ENCODE data around the gene HASPIN. TPM values are rescaled to one million over a fixed set of nuclear protein-coding genes. Genes with fewer than 3 reads are reported as not detected.

Gene HASPIN
- total RNA-seq, result 0.43 and 2.2 TPM in 2 replicates

DNA sequence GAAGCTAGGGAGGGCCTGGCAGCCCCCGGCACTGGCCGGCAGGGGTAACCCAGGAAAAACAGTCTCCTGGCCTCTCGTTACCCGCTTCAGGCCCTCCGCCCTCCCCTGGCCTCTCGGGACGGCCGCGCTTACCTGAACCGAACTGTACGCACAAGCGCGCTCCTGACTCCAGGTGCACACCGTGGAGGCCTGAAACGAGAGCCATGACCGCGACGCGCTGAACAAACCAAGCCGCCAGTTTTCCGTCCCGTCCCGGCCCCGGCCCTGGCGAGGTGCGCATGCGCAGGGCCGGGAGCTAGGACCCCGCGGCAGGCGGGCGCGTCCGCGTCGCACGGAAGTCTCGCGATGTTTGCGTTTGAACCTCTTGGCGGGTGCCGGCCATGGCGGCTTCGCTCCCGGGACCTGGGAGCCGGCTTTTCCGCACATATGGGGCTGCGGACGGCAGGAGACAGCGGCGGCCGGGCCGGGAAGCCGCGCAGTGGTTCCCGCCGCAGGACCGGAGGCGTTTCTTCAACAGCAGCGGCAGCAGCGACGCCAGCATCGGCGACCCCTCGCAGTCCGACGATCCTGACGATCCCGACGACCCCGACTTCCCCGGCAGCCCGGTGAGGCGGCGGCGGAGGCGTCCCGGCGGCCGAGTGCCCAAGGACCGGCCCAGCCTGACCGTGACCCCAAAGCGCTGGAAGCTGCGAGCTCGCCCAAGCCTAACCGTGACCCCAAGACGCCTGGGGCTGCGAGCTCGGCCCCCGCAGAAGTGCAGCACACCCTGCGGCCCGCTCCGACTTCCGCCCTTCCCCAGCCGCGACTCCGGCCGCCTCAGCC, at the start of gene HASPIN:
HASPIN (plus strand) TSS at position 348 of the 822 bp plus-strand sequence; CDS start at position 381, 33 bp downstream.

DNA sequence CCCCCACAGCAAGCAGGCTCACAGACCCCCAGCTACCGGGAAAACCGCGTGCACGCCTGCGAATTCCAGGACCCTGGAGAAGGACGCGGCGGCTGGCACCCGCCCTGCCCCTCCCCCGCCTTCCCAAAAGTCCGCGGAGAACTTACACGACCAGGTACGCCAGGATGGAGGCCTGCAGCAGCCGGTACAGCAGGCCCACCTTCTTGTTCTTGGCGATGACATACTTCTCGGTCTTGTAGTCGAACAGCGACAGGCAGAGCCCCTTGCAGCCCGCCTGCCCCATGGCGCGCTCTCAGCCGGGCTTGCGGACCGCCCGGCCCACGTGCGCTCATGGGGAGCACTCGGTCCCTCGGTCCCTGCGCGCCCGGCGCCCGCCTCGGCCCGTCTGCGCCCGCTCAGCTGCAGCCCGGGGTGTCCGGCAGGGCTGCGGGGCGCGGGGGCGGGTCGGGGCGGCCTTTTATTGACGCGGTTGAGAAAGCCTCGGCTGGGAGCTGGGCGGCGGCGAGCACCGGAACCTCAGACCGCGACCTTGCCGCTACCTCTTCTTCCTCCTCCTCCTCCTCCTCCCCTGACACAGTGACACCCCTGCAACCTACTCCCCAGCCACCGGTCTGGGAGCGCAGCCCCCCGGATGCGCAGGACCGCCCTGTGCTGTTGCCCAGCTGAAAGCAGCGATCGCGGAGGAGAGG, 27.8 kb upstream of the HASPIN start, which contains the start of gene P2RX5:
P2RX5 (minus strand) TSS at position 433 of the 689 bp plus-strand sequence; CDS start at position 283, 150 bp downstream.

Other genes with a start within 250 kb of the HASPIN start
- not detected in 2 replicates for gene ASPA, start 247.9 kb upstream of the HASPIN start, total RNA-seq
- 0.21 and 9.9 TPM in 2 replicates for gene TRPV3, start 166.1 kb upstream of the HASPIN start, total RNA-seq
- gene TRPV1, start 114.5 kb upstream of the HASPIN start, total RNA-seq, result 0.72 and 1.3 TPM in 2 replicates
- gene SHPK, start 87.7 kb upstream of the HASPIN start, total RNA-seq, result 7.5 and 7.7 TPM in 2 replicates
- 16.4 and 28.7 TPM in 2 replicates for gene CTNS, start 87.1 kb upstream of the HASPIN start, total RNA-seq
- 196 and 295 TPM in 2 replicates for gene TAX1BP3, start 55.3 kb upstream of the HASPIN start, total RNA-seq
- 25.3 and 25.4 TPM in 2 replicates for gene EMC6, start 55.1 kb upstream of the HASPIN start, total RNA-seq
- gene P2RX5, start 27.7 kb upstream of the HASPIN start, total RNA-seq, result 2.1 and 3.6 TPM in 2 replicates
- gene ITGAE, start 77.3 kb downstream of the HASPIN start, total RNA-seq, result 4.6 and 10.0 TPM in 2 replicates
- 8.5 and 12.5 TPM in 2 replicates for gene NCBP3, start 122.3 kb downstream of the HASPIN start, total RNA-seq
- 3.2 and 5.1 TPM in 2 replicates for gene CAMKK1, start 169.2 kb downstream of the HASPIN start, total RNA-seq
- not detected in 2 replicates for gene P2RX1, start 192.6 kb downstream of the HASPIN start, total RNA-seq
- gene ATP2A3, start 240.5 kb downstream of the HASPIN start, total RNA-seq, result 0.48 TPM in 1 of 2 replicates, not detected in the other